ENCODE data around the gene GPBP1L1.

Gene GPBP1L1

GRCh38 chr1:45669379-45669778 is 17.0 kb downstream of the GPBP1L1 start:
- H3K4me3 ChIP-seq (ENCODE audit: low read depth, low read length), result no peak overlapping the region
- no peak for DNase-seq (ENCODE audit: low read depth)
- no peak for TF ChIP-seq CTCF (IDR thresholded peaks at IDR 0.05; ENCODE audit: insufficient read depth, low read depth, low read length, missing control alignments)

GRCh38 chr1:45668526-45668925 is 17.8 kb downstream of the GPBP1L1 start:
- TF ChIP-seq CTCF (IDR thresholded peaks at IDR 0.05; ENCODE audit: insufficient read depth, low read depth, low read length, missing control alignments), result no peak
- DNase-seq (ENCODE audit: low read depth), result no peak
- H3K4me3 ChIP-seq (ENCODE audit: low read depth, low read length), result no peak overlapping the region

- no peak for TF ChIP-seq CTCF (IDR thresholded peaks at IDR 0.05; ENCODE audit: insufficient read depth, low read depth, low read length, missing control alignments)
- DNase-seq (ENCODE audit: low read depth), result no peak
- H3K4me3 ChIP-seq (ENCODE audit: low read depth, low read length), result no peak overlapping the region
These were observed 18.8 kb downstream of the GPBP1L1 start for GRCh38 chr1:45667321-45668111.

GRCh38 chr1:45666836-45667235 is 19.5 kb downstream of the GPBP1L1 start:
- no peak overlapping the region for H3K4me3 ChIP-seq (ENCODE audit: low read depth, low read length)
- no peak for TF ChIP-seq CTCF (IDR thresholded peaks at IDR 0.05; ENCODE audit: insufficient read depth, low read depth, low read length, missing control alignments)
- no peak for DNase-seq (ENCODE audit: low read depth)

- TF ChIP-seq CTCF (IDR thresholded peaks at IDR 0.05; ENCODE audit: insufficient read depth, low read depth, low read length, missing control alignments), result no peak
- no peak for DNase-seq (ENCODE audit: low read depth)
- no peak overlapping the region for H3K4me3 ChIP-seq (ENCODE audit: low read depth, low read length)
These were observed 26.0 kb downstream of the GPBP1L1 start for GRCh38 chr1:45660336-45660735.

- no peak for TF ChIP-seq CTCF (IDR thresholded peaks at IDR 0.05; ENCODE audit: insufficient read depth, low read depth, low read length, missing control alignments)
- no peak for DNase-seq (ENCODE audit: low read depth)
- no peak overlapping the region for H3K4me3 ChIP-seq (ENCODE audit: low read depth, low read length)
These were observed 27.1 kb downstream of the GPBP1L1 start for GRCh38 chr1:45659222-45659621.

- H3K4me3 ChIP-seq (ENCODE audit: low read depth, low read length), result no peak overlapping the region
- TF ChIP-seq CTCF (IDR thresholded peaks at IDR 0.05; ENCODE audit: insufficient read depth, low read depth, low read length, missing control alignments), result no peak
- no peak for DNase-seq (ENCODE audit: low read depth)
These were observed 28.2 kb downstream of the GPBP1L1 start for GRCh38 chr1:45658171-45658570.
